Measurements from ENCODE around the gene GTF2IRD2.
"Not testable (repeated sequence)": the region's sequence is repeated elsewhere in the genome, so short reads cannot be mapped to it uniquely, and the experiment has no call there.

The GTF2IRD2 gene

DNA sequence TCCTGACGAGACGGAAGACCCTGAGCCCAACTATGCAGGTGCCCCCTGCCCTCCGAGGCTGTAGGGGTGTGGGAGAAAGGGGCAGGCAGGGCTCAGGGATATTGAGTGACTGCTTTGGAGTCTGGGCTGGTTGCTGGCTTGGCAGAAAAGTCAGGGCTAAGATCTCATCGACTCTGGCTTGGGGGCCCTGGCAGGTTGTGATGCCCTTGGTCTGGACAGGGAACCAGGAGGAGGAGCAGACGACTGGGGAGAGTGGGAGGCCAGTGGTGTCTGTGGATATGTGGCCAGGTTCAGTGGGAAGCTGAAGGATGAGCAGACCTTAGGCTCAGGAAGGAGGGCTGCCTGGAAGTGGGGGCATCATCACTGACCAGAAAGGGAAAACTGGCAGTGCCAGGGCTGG is 67.8 kb downstream of the GTF2IRD2 start:
- DNase-seq, result not testable (repeated sequence)

DNA sequence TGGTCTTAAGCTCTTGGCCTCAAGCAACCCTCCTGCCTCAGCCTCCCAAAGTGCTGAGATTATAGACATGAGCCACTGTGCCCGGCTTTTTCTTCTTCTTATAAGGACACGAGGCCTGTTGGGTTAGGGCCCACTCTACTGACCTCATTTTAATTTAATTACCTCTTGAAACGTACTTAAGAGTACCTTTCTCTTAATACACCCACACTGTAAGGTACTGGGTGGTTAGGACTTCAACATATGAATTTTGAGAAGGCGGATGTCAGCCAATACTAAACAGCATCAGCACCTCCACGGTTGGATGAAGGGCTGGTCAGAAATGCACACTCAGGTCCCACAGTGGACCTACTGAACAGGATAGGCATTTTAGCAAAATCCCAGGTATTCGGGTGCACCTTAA is 69.7 kb downstream of the GTF2IRD2 start:
- not testable (repeated sequence) for DNase-seq

DNA sequence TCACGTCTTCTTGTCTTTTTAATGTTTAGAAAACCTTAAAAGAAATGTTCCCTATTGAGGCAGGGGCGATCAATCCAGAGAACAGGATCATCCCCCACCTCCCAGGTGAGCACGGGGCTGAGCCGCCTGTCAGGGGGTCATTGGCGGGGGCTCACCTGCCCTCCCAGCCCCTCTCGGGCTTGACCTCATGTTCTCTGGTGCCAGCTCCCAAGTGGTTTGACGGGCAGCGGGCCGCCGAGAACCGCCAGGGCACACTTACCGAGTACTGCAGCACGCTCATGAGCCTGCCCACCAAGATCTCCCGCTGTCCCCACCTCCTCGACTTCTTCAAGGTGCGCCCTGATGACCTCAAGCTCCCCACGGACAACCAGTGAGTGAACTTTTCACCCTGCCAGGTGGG is 72.4 kb downstream of the GTF2IRD2 start:
- DNase-seq, result not testable (repeated sequence)

DNA sequence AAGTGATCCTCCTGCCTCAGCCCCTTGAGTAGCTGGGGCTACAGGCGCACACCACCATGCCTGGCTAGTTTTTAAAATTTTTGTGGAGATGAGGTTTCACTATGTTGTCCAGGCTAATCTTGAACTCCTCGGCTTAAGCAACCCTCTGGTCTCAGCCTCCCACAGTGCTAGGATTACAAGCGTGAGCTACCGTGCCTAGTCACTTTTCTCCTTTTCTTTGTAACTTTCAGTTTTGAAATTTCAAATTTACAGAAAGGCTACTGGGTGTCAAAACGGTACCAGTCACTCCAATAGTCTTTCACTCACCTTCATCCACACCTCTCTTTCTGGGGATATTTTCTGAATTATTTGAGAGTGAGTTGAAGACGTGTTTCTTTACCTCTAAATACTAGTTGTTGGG is 76.3 kb downstream of the GTF2IRD2 start:
- not testable (repeated sequence) for DNase-seq

DNA sequence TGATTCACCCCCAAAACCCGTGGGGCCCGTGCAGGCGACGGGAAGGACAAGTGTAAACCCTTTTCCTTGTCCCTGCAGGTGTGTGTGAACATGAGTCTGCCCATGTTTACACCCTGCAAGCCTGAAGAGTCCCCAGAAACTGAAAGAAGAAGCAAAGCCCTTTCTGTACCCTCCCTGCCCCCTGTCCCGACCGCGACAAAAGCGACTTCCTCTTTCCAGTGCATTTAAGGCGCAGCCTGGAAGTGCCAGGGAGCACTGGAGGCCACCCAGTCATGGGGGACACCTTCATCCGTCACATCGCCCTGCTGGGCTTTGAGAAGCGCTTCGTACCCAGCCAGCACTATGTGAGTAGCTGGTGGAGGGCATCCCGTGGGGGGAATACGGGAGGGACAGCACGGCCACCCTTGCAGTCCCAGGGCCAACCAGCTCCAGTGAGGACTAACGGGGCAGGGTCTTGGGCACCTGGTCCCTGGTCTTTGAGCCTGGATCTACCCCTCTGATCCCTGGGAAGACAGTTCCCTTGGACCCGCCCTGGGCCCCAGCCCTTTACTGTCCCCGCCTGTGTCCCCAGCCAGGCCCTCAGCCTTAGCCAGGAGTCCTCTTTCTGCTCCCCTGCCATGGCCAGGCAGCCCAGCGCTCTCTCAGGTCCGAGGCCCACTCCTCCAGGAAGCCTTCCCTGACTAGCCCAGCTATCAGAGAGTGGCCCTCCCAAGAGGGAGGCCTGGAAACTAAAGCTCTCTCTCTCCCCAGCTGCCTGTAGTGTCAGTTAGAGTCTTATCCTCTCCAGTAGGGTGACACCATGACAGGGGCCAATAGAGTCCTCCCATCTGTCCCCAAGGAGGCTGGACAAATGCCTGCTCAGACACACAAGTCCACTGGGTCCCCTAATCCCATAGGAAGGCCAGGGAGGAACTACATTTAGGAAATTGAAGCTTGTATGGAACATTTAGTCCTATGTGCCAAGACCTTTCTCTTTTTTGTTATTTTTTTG is 77.3 kb downstream of the GTF2IRD2 start, which contains the start of gene NCF1:
NCF1 (plus strand) TSS at position 252 of the 991 bp plus-strand sequence; CDS start at position 273, 21 bp downstream.
- not testable (repeated sequence) for DNase-seq

DNA sequence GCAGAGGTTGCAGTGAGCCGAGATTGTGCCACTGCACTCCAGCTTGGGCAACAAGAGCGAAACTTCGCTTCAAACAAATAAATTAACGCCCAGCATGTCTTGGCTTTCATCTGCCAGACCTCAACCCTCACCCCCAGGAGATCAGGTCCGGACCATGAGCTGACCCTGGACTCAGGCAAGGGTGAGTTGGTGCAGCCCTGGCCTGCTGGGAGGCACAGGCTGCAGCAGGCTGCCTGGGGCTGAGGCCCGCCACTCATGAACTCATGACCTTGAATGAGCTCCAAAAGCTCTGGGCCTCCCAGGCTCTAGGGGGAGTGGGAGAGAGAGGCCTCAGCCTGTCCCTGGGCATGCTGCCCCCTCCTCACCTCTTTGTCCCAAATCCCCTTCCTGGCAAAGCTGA is 79.3 kb downstream of the GTF2IRD2 start:
- not testable (repeated sequence) for DNase-seq

DNA sequence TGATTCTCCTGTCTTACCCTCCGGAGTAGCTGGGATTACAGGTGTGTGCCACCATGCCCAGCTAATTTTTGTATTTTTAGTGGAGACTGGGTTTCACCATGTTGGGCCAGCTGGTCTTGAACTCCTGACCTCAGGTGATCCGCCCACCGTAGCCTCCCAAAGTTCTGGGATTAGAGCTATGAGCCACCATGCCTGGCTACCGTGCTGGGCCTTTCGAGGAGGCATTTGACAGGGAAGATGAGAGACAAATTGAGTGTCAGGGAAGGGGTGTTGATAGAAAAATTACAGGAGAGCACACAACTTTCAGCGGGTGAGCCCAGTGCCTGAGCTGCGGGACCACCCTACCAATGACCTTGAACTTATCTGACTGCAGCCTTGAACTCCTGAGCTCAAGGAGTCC is 81.3 kb downstream of the GTF2IRD2 start:
- DNase-seq, result not testable (repeated sequence)

DNA sequence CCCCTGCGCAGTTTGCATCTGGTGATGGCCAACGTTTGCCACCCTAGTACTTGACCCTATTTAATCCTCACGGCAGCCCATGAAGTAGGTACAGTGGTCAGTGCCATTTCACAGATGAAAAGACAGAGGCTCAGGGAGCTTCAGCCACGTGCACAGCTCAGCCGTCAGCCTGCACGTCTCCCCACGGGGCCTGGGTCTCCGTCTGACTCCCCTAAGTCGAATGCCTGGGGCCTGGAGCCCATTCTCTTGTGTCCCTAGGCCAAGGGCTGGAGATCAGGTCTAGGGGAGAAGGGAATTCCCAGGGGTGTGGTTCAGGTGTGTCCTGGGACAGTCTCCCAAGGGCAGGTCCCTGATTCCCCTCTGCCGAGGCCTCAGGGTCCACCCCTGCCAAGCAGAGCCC is 84.4 kb downstream of the GTF2IRD2 start:
- not testable (repeated sequence) for DNase-seq

DNA sequence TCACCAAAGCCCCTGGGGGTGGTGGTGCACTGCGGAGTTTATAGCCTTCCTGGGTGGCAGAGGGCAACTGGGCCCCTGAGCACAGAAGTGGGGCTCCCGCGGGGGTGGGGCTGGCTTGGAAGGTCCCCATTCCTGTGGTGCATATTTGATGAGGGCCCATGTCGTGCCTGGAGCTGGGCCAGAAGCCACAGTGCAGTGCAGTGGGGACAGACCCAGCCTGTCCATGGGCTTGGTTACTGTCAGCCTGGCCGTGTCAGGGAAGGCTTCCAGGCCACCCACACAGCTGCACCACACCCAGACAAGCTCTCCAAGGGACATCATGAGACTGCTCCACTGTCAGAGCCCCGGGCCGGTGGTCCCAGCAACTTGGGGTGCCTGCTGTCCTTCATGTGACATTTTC is 84.9 kb downstream of the GTF2IRD2 start:
- not testable (repeated sequence) for DNase-seq

DNA sequence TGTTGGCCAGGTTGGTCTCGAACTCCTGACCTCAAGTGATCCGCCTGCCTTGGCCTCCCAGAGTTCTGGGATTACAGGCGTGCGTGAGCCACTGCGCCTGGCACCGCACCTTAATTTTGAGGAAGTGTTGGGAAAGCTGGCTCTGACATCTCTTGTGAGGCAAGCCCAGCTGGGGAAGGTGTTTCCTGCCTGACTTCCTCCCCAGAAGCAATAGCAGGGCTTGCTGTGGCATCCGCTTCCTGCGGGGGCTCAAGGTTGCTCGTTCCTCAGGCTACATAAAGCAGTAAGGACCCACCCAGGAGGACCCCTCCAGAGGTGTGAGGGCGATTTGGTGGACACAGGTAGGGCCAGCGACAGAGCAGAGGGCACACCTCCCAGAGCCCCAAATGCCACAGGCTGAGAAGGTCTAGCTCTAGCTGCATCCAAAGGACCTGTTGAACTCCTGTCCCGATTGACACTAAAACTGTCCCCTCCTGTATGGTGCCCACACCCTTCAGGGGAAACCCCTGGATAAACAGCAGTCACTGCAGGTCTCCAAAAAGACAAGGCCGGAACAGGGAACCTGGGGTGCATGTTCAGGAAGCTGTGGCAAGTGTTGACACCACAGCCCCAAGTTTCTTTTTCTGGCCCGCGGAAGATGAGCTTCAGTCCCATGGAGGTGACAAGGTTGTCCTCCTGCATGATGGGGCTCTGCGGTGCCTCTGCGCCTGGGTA is 86.0 kb downstream of the GTF2IRD2 start:
- DNase-seq, result not testable (repeated sequence)

DNA sequence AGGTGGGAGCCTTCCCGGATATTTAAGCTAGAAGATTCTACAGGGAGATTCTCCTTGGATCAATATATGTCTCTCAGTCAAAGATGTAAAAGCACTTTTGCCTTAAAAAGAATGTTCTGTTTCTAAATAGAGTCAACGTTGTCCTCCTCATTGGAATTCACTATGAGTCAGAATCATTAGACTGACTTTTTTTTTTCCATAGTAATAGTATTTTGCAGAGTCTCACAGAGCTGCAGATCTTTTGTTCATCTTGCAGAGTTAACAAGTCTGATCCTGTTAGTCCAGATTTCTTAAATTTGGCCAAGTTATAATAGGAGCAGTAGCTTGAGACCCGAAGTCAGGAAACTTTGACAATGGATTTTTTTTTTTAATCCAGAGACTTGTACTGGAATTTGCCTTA is 92.4 kb downstream of the GTF2IRD2 start:
- DNase-seq, result not testable (repeated sequence)

DNA sequence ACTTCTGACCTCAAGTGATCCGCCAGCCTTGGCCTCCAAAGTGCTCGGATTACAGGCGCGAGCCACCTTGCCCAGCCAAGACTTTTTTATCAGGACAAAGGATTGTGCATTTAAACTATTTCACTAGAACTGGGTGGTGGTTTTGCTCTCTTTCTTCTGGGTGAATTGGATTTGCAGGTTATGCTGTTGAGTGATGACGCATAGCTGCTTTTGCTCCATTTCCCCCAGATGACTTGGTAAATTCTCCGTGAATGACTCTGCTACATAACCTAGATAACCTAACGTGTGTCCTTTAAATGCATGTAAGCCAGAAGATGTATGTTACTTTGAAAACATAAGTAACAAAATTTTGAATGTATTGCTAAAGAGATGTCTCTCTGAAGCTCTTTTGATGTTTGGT is 93.1 kb downstream of the GTF2IRD2 start:
- not testable (repeated sequence) for DNase-seq

DNA sequence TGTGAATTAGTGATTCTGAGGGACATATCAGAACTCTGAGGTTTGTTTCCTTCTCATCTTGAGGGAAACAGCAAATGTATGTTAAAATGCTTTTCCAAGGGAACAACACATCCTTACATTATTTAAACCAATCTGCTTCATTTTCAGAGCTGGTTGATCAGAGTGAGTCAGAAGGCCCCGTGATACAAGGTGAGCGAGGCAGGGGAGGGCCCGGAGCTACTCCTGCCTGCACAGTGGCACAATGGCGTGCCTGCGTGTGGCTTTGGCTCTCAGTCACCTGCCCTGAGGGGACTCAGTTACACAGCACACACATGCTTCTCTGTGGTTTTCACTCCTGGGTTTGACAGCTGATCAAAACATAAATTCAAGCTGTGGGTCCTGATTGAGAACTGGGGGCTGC is 94.7 kb downstream of the GTF2IRD2 start:
- not testable (repeated sequence) for DNase-seq

DNA sequence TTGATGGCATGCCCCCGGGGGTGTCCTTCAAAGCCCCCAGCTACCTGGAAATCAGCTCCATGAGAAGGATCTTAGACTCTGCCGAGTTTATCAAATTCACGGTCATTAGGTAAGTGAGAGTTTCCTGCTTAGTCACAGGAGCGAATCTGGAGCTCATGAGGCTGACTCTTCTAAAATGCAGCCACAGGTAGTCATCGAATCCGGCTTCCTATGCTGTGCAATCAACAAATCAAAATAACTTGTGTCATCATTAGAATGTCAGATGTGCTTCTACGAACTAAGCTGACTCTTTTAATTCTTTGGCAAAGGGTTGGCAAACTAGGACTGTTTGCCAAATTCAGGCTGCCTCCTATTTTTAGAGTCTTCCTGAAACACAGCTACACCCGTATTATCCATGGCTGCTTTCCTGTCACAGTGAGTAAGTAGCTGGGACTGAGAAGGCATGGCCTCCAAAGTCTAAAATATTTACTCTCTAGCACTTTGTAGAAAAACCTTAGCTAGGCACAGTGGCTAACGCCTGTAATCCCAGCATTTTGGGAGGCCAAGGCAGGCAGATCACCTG is 97.4 kb downstream of the GTF2IRD2 start:
- not testable (repeated sequence) for DNase-seq
